Caco-2 (cell line): ENCODE measurements around the gene ENDOV. TPM values are rescaled to one million over a fixed set of nuclear protein-coding genes. Genes with fewer than 3 reads are reported as not detected.

Experiments used
- BruUV-seq: library from RNA; stranded (reverse); fragments of 400-500 nt; replicated peaks from 2 replicates; lab custom pipeline; 2021; lab: Mats Ljungman, UMichigan
- CTCF ChIA-PET: fragments of 300-600 bp; sonication (Branson Sonifier 250); formaldehyde crosslinking; loops from one replicate; lab custom pipeline; 2022; ENCODE audit warnings: antibody characterized with exemption; lab: Charles Lee
- POLR2A ChIA-PET: fragments of 300-600 bp; sonication (Branson Sonifier 250); formaldehyde crosslinking; loops from one replicate; lab custom pipeline; 2022; ENCODE audit warnings: antibody characterized with exemption; lab: Charles Lee
- DNase-seq, 2 experiments: peaks; one replicate each; pipeline versions ENCODE4 v3.0.0 to v3.0.0-alpha.2; 2020 to 2022
- H3K27me3 ChIP-seq: replicated peaks from 2 replicates; pipeline ENCODE4 v1.6.0; 2011; ENCODE audit warnings: low read length; ENCODE audit not compliant: control insufficient read depth, insufficient read depth
- H3K36me3 ChIP-seq: 2 replicates; pipeline ENCODE4 v1.5.1; 2011; ENCODE audit warnings: low read length; ENCODE audit not compliant: control insufficient read depth, insufficient read depth
- H3K4me1 ChIP-seq: fragments of 250-450 bp; sonication (Bioruptor Pico); 2 replicates; pipeline ENCODE4 v1.5.1; 2020; ENCODE audit warnings: mild to moderate bottlenecking
- H3K4me3 ChIP-seq: 2 replicates; pipeline ENCODE4 v1.5.1; 2011; ENCODE audit warnings: low read depth, mild to moderate bottlenecking, control low read depth, low read length
- H3K9me3 ChIP-seq: fragments of 250-450 bp; sonication (Bioruptor Pico); 2 replicates; pipeline ENCODE4 v1.5.1; 2020; ENCODE audit warnings: mild to moderate bottlenecking, moderate library complexity
- H3K27ac Mint-ChIP-seq: one replicate; pipeline ENCODE4 v1.8.0; 2022; ENCODE audit warnings: mixed read lengths; ENCODE audit not compliant: unreplicated experiment
- H3K27me3 Mint-ChIP-seq: one replicate; pipeline ENCODE4 v1.8.0; 2022; ENCODE audit warnings: mixed read lengths; ENCODE audit not compliant: insufficient read depth, unreplicated experiment
- H3K36me3 Mint-ChIP-seq: one replicate; pipeline ENCODE4 v1.8.0; 2022; ENCODE audit warnings: mild to moderate bottlenecking, mixed read lengths; ENCODE audit not compliant: insufficient read depth, unreplicated experiment
- H3K4me1 Mint-ChIP-seq: one replicate; pipeline ENCODE4 v1.8.0; 2022; ENCODE audit warnings: low read depth, mixed read lengths; ENCODE audit not compliant: unreplicated experiment
- H3K4me3 Mint-ChIP-seq: one replicate; pipeline ENCODE4 v1.8.0; 2022; ENCODE audit warnings: mild to moderate bottlenecking, moderate library complexity, mixed read lengths; ENCODE audit not compliant: unreplicated experiment
- H3K9me3 Mint-ChIP-seq: one replicate; pipeline ENCODE4 v1.8.0; 2022; ENCODE audit warnings: mixed read lengths; ENCODE audit not compliant: unreplicated experiment
- intact Hi-C: fragments of 100-400 bp; cut with micrococcal nuclease; formaldehyde crosslinking; loops from one replicate; pipeline ENCODE4 v1.10.0; 2022; ENCODE audit not compliant: unreplicated experiment
- total RNA-seq: library from RNA; stranded (reverse); gene quantifications from 2 replicates; pipeline ENCODE4 v1.2.3, GENCODE V29; 2022
- TF ChIP-seq, protein P1 (sequence below), 2 experiments: fragments of 200-600 bp in 1 of 2; IDR thresholded peaks; 1 replicate in 1 of 2; 2 replicates in 1 of 2; pipeline versions ENCODE4 v1.5.1 to v1.8.0; 2011 to 2022; ENCODE audit warnings: antibody characterized with exemption in 1 of 2, control low read depth in 1 of 2, inconsistent platforms in 1 of 2, low read depth in 1 of 2, low read length in 1 of 2, mild to moderate bottlenecking in 1 of 2, moderate library complexity in 1 of 2; ENCODE audit not compliant: insufficient read depth in 1 of 2, severe bottlenecking in 1 of 2, unreplicated experiment in 1 of 2

Gene ENDOV
- total RNA-seq, 1 experiment from 2014 or later, result 21.5 TPM

DNA sequence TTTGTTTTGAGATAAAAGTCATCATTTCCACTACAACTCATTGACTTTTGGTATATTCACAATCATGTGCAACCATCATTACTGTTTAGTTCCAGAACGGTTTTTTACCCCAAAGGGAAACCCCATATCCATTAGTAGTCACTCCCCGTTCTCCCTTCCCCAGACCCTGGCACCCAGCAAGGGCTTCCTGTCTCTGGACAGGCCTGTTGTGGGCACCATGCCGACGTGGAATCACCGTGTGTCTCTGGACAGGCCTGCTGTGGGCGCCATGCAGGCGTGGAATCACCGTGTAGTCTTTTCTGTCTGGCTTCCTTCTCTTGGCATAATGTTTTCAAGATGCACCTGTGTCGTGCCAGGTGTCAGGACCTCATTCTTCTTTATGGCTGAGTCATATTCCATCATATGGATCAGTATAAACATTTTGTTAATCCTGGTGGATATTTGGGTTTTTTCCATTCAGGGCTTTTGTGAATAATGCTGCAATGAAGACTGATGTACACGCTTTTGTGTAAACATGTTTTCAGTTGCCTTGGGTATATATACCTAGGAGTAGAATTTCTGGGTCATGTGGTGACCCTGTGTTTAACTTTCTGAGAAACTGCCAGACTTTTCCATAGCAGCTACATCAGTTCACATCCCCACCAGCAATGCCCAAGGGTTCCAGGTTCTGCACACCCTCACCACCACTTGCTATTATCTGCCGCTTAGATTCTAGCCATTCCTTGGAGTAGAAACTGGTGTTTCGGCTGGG, 19.1 kb downstream of the ENDOV start:
- Histone ChIP-seq H3K4me1 (no peaks in the 10 kb centered on the region), H3K4me3 (no peak overlapping the region), H3K36me3 (no peaks in the 10 kb centered on the region), H3K27me3 (peaks cover 2% of the 10 kb centered on the region), H3K9me3 (no peaks in the 10 kb centered on the region)
- no peaks in the 10 kb centered on the region for H3K36me3 Mint-ChIP-seq
- ChIA-PET CTCF (no interaction called here), POLR2A (no interaction called here)
- no peak overlapping the region for H3K4me3 Mint-ChIP-seq
- DNase-seq, result no peak
- intact Hi-C loops, result no loop called here
- peaks cover 19% of the 10 kb centered on the region for H3K27me3 Mint-ChIP-seq
- H3K9me3 Mint-ChIP-seq, result no peaks in the 10 kb centered on the region
- no TSS peak for BruUV-seq
- H3K27ac Mint-ChIP-seq, result no peak overlapping the region
- H3K4me1 Mint-ChIP-seq, result no peaks in the 10 kb centered on the region
- TF ChIP-seq, protein P1, sequence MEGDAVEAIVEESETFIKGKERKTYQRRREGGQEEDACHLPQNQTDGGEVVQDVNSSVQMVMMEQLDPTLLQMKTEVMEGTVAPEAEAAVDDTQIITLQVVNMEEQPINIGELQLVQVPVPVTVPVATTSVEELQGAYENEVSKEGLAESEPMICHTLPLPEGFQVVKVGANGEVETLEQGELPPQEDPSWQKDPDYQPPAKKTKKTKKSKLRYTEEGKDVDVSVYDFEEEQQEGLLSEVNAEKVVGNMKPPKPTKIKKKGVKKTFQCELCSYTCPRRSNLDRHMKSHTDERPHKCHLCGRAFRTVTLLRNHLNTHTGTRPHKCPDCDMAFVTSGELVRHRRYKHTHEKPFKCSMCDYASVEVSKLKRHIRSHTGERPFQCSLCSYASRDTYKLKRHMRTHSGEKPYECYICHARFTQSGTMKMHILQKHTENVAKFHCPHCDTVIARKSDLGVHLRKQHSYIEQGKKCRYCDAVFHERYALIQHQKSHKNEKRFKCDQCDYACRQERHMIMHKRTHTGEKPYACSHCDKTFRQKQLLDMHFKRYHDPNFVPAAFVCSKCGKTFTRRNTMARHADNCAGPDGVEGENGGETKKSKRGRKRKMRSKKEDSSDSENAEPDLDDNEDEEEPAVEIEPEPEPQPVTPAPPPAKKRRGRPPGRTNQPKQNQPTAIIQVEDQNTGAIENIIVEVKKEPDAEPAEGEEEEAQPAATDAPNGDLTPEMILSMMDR (IDR thresholded peaks at IDR 0.05; ENCODE audit: insufficient read depth in 1 of 2, low read depth in 1 of 2, low read length in 1 of 2, severe bottlenecking in 1 of 2, unreplicated experiment in 1 of 2), result no peak

DNA sequence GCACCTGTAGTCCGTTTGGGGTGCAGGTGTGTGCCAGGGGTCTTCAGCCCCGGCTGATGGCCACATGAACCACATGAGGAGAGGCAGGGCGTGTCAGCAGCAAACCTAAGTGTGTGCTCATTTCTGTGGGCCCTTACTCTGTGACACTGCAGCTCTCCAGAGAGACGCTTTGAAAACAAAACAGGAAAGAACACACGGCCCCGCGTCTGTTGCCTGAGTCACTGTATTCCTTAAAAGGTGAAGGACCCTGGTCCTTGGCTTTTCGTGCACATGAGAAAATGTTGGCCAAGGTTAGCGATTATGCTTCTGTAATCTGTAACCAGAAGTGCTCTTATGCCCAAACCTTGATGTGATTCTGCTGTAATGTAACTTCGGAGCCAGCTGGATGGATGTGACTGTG, 22.6 kb downstream of the ENDOV start:
- Mint-ChIP-seq H3K27me3 (peaks cover 25% of the 10 kb centered on the region), H3K4me1 (no peaks in the 10 kb centered on the region), H3K9me3 (no peaks in the 10 kb centered on the region), H3K27ac (no peak overlapping the region), H3K36me3 (no peaks in the 10 kb centered on the region), H3K4me3 (no peak overlapping the region)
- Histone ChIP-seq H3K9me3 (no peaks in the 10 kb centered on the region), H3K4me1 (no peaks in the 10 kb centered on the region), H3K27me3 (peaks cover 2% of the 10 kb centered on the region), H3K4me3 (no peak overlapping the region), H3K36me3 (no peaks in the 10 kb centered on the region)
- DNase-seq, result no peak
- no TSS peak for BruUV-seq
- POLR2A ChIA-PET, result no interaction called here
- intact Hi-C loops, result no loop called here
- CTCF ChIA-PET, result interaction anchor here (0.6 to 1.3 kb wide), 3 partner anchors 11 to 534 kb away, joined by 3 read pairs; no protein-coding TSS in a partner anchor
- TF ChIP-seq, protein P1 (IDR thresholded peaks at IDR 0.05; ENCODE audit: insufficient read depth in 1 of 2, low read depth in 1 of 2, low read length in 1 of 2, severe bottlenecking in 1 of 2, unreplicated experiment in 1 of 2), result no peak

DNA sequence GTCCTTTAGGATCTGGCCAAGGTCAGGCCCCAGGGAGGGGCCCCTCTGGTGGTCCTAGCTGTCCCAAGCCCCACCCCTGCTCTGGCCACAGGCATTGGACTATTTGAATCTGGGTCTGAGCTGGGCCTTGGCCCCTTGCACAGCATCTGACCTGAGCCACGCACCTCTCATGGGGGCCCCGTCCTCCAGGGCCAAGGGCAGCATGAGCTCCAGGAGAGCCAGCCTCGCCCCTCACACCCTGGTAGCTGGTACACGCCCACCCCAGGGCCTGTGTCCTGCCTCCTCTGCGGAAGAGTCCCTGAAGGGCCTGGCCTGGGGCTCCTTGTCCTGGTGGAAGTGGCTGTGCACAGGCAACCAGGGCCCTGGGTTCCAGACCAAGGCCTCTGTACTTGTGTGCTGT, 23.8 kb downstream of the ENDOV start:
- ChIA-PET CTCF (no interaction called here), POLR2A (no interaction called here)
- TF ChIP-seq, protein P1 (IDR thresholded peaks at IDR 0.05; ENCODE audit: insufficient read depth in 1 of 2, low read depth in 1 of 2, low read length in 1 of 2, severe bottlenecking in 1 of 2, unreplicated experiment in 1 of 2), result no peak
- intact Hi-C loops, result no loop called here
- Histone ChIP-seq H3K27me3 (peaks cover 2% of the 10 kb centered on the region), H3K4me1 (no peaks in the 10 kb centered on the region), H3K36me3 (no peaks in the 10 kb centered on the region), H3K4me3 (no peak overlapping the region), H3K9me3 (no peaks in the 10 kb centered on the region)
- Mint-ChIP-seq H3K27me3 (peaks cover 30% of the 10 kb centered on the region), H3K4me1 (no peaks in the 10 kb centered on the region), H3K4me3 (no peak overlapping the region), H3K36me3 (no peaks in the 10 kb centered on the region), H3K27ac (no peak overlapping the region), H3K9me3 (no peaks in the 10 kb centered on the region)
- no TSS peak for BruUV-seq
- no peak for DNase-seq
